GM18517 (cell line): Measurements from ENCODE around the gene FXYD1.

Source experiments
- ATAC-seq: cut with Tn5 transposase; IDR thresholded peaks from one replicate; pipeline ENCODE4 v1.9.1; 2021; ENCODE audit warnings: mild to moderate bottlenecking, moderate library complexity; ENCODE audit not compliant: unreplicated experiment

Gene FXYD1

DNA sequence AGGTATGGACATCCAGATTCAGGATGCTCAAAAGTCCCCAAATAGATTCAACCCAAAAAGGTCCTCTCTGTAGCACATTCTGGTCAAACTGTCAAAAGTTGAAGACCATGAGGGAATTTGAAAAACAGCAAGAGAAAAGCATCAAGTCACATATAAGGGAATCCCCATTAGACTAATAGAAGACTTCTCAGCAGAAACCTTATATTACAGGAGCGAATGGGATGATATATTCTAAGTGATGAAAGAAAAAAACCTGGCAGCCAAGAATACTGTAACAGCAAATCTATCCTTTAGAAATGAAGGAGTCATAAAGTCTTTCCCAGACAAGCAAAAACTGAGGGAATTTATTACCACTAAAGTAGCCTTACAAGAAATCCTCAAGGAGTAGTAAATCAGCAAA is 45.6 kb downstream of the FXYD1 start:
- ATAC-seq = no peak

DNA sequence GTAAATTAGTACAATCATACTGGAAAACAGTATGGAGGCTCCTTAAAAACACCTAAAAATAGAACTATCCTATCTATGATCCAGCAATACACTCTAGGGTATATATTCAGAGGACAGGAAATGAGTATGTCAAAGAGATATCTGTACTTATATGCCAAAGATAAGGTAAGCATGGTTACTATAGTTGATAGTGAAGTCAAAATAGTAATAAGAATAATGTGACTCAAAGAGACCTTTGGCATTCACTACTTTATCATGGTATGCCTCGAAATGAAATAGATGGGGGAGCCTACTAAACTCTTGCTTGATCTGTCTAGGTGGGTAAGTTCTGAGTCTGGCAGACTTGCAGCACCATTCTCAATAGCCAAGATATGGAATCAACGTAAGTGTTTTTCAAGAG is 46.3 kb downstream of the FXYD1 start:
- no peak for ATAC-seq
